IPS-NIHi7 (cell line): ENCODE results near the gene C22orf23.
A peak's percentile ranks its signal among the peaks of the same experiment; 100 is the strongest.

ENCODE experiments used
- DNase-seq: peaks from one replicate; pipeline ENCODE4 v3.0.0; 2012; ENCODE audit warnings: mixed read lengths; ENCODE audit errors: extremely low spot score

C22orf23 gene

GRCh38 chr22:37953437-37954179, at the start of gene C22orf23, which contains the start of gene POLR2F:
Gene C22orf23, minus strand, starts transcription at chr22:37953601. Its CDS starts 452 bp downstream, at chr22:37953149.
Gene POLR2F, plus strand, starts transcription at chr22:37953699. Its CDS starts 89 bp downstream, at chr22:37953788.
- peak; percentile 99 for DNase-seq

GRCh38 chr22:37999640-38000272, 46.4 kb upstream of the C22orf23 start:
- peak; percentile 57 for DNase-seq

GRCh38 chr22:37999236-37999635, 45.8 kb upstream of the C22orf23 start:
- DNase-seq = no peak

GRCh38 chr22:37998543-37998942, 45.1 kb upstream of the C22orf23 start:
- DNase-seq = no peak

- no peak for DNase-seq
These were observed 43.3 kb upstream of the C22orf23 start for GRCh38 chr22:37996515-37997246.

- DNase-seq = no peak
These were observed 42.7 kb upstream of the C22orf23 start for GRCh38 chr22:37996079-37996478.

GRCh38 chr22:37995460-37995859, 42.1 kb upstream of the C22orf23 start:
- no peak for DNase-seq

- DNase-seq = no peak
These were observed 41.6 kb upstream of the C22orf23 start for GRCh38 chr22:37994982-37995381.

- DNase-seq = no peak
These were observed 40.6 kb upstream of the C22orf23 start for GRCh38 chr22:37994049-37994448.

GRCh38 chr22:37991731-37992442, 38.5 kb upstream of the C22orf23 start:
- DNase-seq = no peak

- DNase-seq = no peak
These were observed 37.5 kb upstream of the C22orf23 start for GRCh38 chr22:37990862-37991261.

- no peak for DNase-seq
These were observed 36.9 kb upstream of the C22orf23 start for GRCh38 chr22:37990301-37990700.

- DNase-seq = no peak
These were observed 36.0 kb upstream of the C22orf23 start for GRCh38 chr22:37989146-37990045.

GRCh38 chr22:37986371-37986770, 33.0 kb upstream of the C22orf23 start:
- DNase-seq = no peak

GRCh38 chr22:37985751-37986281, 32.4 kb upstream of the C22orf23 start:
- DNase-seq = no peak

- no peak for DNase-seq
These were observed 31.7 kb upstream of the C22orf23 start for GRCh38 chr22:37985050-37985585.

GRCh38 chr22:37983860-37984791, 30.7 kb upstream of the C22orf23 start, which contains the start of gene SOX10:
Gene SOX10, minus strand, starts transcription at chr22:37984555. Its CDS starts 771 bp downstream, at chr22:37983784.
- DNase-seq = peak; percentile 76

GRCh38 chr22:37982938-37983859, 29.8 kb upstream of the C22orf23 start:
- DNase-seq = peak; percentile 91
